ENCODE results near the gene RPS19. TPM values are rescaled to one million over a fixed set of nuclear protein-coding genes. Genes with fewer than 3 reads are reported as not detected.
A peak's percentile ranks its signal among the peaks of the same experiment; 100 is the strongest.

Gene RPS19
- total and polyA plus RNA-seq, 4 donors = 275 to 655 (median 476) TPM

DNA sequence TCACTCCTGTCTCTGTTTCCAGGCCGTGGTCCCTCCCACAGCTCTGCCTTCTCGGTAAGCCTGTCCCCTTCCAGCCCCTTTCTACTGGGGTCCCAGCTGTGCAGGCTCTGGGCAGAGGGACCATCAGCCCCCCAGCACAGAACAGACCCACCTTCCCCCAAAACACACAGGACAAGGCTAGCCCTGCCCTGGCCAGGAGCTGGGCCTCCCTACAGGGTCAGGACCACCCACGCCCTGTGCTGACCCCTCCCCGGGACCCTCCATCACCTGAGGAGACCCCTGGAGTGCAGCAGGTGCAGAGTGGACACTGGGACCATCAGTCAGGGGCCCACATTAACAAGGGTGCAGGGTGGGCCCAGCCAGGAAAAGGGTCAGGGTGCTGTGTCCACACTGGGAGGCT, 49.8 kb upstream of the RPS19 start:
- peak overlapping the region; percentile 47 to 70 for H3K27ac ChIP-seq (ENCODE audit: low read depth in 1 of 2, low read length in 2 of 2)
- H3K4me3 ChIP-seq (ENCODE audit: low read depth in 1 of 3, low read length in 3 of 3) = no peak overlapping the region
- 57% methylated on average over 4 of the region's 4 CpGs for WGBS
- no peaks in the 10 kb centered on the region for H3K36me3 ChIP-seq (ENCODE audit: control insufficient read depth in 4 of 4, insufficient read depth in 3 of 4, low read depth in 1 of 4, low read length in 3 of 4)
- TF ChIP-seq EGR1 (IDR thresholded peaks at IDR 0.05; ENCODE audit: low read depth in 2 of 2) (no peak), HNF4G (IDR thresholded peaks at IDR 0.05) (no peak)
- no peak overlapping the region for H3K9ac ChIP-seq (ENCODE audit: low read depth in 1 of 2, low read length in 2 of 2)
- peaks cover 0 to 2% (median 0%) of the 10 kb centered on the region in 4 donors for H3K27me3 ChIP-seq (ENCODE audit: control insufficient read depth in 4 of 4, insufficient read depth in 4 of 4, low read length in 3 of 4)
- no peaks in the 10 kb centered on the region for H3K9me3 ChIP-seq (ENCODE audit: control insufficient read depth in 4 of 4, low read length in 3 of 4)
- DNase-seq (ENCODE audit: low spot score) = no peak
- H3K4me1 ChIP-seq (ENCODE audit: control insufficient read depth in 4 of 4, insufficient read depth in 4 of 4, low read length in 3 of 4) = peaks cover 0 to 3% (median 0%) of the 10 kb centered on the region in 4 donors

DNA sequence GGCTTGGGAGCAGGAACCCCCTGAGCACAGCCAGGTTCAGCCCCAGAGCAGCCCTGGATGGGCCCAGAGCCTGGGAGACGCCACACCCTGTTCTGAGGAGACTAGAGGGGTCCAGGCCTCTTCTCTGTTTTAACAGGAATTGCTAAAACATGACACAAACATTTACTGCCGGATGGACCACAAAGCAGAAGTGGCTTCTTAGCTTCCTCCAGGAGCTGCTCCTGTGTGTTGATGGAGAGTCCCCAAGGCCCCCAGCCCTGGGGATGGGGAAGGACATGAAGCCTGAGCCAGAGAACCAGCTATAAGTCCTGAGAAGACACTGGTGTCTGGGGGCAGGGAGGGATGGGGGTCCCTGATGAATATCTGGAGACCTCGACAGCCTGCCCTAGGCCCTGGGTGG, 49.0 kb upstream of the RPS19 start:
- Histone ChIP-seq H3K27ac (ENCODE audit: low read depth in 1 of 2, low read length in 2 of 2) (peak overlapping the region in 1 of 2 donors; percentile 70), H3K9ac (ENCODE audit: low read depth in 1 of 2, low read length in 2 of 2) (no peak overlapping the region), H3K9me3 (ENCODE audit: control insufficient read depth in 4 of 4, low read length in 3 of 4) (no peaks in the 10 kb centered on the region), H3K4me3 (ENCODE audit: low read depth in 1 of 3, low read length in 3 of 3) (no peak overlapping the region), H3K4me1 (ENCODE audit: control insufficient read depth in 4 of 4, insufficient read depth in 4 of 4, low read length in 3 of 4) (peaks cover 0 to 3% (median 0%) of the 10 kb centered on the region in 4 donors), H3K27me3 (ENCODE audit: control insufficient read depth in 4 of 4, insufficient read depth in 4 of 4, low read length in 3 of 4) (peaks cover 0 to 2% (median 0%) of the 10 kb centered on the region in 4 donors), H3K36me3 (ENCODE audit: control insufficient read depth in 4 of 4, insufficient read depth in 3 of 4, low read depth in 1 of 4, low read length in 3 of 4) (no peaks in the 10 kb centered on the region)
- WGBS = 62% methylated on average over 3 of the region's 3 CpGs
- TF ChIP-seq HNF4A (conservative IDR thresholded peaks at IDR 0.05) (no peak), HNF4G (IDR thresholded peaks at IDR 0.05) (no peak), YY1 (IDR thresholded peaks at IDR 0.05) (no peak), RAD21 (IDR thresholded peaks at IDR 0.05) (no peak), CTCF (IDR thresholded peaks at IDR 0.05; ENCODE audit: low read depth, low read length, missing input control) (no peak)
- TF ChIP-seq, protein P1, sequence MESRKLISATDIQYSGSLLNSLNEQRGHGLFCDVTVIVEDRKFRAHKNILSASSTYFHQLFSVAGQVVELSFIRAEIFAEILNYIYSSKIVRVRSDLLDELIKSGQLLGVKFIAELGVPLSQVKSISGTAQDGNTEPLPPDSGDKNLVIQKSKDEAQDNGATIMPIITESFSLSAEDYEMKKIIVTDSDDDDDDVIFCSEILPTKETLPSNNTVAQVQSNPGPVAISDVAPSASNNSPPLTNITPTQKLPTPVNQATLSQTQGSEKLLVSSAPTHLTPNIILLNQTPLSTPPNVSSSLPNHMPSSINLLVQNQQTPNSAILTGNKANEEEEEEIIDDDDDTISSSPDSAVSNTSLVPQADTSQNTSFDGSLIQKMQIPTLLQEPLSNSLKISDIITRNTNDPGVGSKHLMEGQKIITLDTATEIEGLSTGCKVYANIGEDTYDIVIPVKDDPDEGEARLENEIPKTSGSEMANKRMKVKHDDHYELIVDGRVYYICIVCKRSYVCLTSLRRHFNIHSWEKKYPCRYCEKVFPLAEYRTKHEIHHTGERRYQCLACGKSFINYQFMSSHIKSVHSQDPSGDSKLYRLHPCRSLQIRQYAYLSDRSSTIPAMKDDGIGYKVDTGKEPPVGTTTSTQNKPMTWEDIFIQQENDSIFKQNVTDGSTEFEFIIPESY (IDR thresholded peaks at IDR 0.05) = no peak
- no peak for DNase-seq (ENCODE audit: low spot score)

DNA sequence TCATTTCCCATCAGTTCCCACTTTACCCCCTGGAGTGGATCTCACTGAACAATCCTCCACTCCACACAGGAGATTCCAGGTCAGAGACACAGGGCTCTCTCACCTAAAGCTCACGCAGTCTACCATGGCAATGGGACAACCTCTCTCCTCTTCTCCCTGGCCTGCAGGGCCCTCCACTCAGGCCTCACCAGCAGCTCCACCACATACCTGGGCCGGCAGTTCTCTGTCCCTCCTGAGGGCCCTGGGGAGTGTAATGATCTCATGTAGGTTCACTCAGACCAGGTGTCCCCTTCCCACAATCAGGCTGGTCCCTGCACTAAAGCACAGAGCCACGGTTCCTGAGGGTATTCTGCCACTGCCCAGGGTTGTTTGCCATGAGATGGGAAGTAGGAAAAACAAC, 48.1 kb upstream of the RPS19 start:
- Histone ChIP-seq H3K4me3 (ENCODE audit: low read depth in 1 of 3, low read length in 3 of 3) (no peak overlapping the region), H3K36me3 (ENCODE audit: control insufficient read depth in 4 of 4, insufficient read depth in 3 of 4, low read depth in 1 of 4, low read length in 3 of 4) (no peaks in the 10 kb centered on the region), H3K9me3 (ENCODE audit: control insufficient read depth in 4 of 4, low read length in 3 of 4) (no peaks in the 10 kb centered on the region), H3K9ac (ENCODE audit: low read depth in 1 of 2, low read length in 2 of 2) (no peak overlapping the region), H3K4me1 (ENCODE audit: control insufficient read depth in 4 of 4, insufficient read depth in 4 of 4, low read length in 3 of 4) (peaks cover 0 to 3% (median 0%) of the 10 kb centered on the region in 4 donors), H3K27me3 (ENCODE audit: control insufficient read depth in 4 of 4, insufficient read depth in 4 of 4, low read length in 3 of 4) (peaks cover 0 to 2% (median 0%) of the 10 kb centered on the region in 4 donors), H3K27ac (ENCODE audit: low read depth in 1 of 2, low read length in 2 of 2) (no peak overlapping the region)
- TF ChIP-seq JUND (IDR thresholded peaks at IDR 0.05) = no peak
- no peak for TF ChIP-seq HNF4G (IDR thresholded peaks at IDR 0.05)
- TF ChIP-seq CTCF (IDR thresholded peaks at IDR 0.05; ENCODE audit: low read depth, low read length, missing input control) = no peak
- no peak for TF ChIP-seq ATF3 (IDR thresholded peaks at IDR 0.05)
- no peak for TF ChIP-seq TAF1 (conservative IDR thresholded peaks at IDR 0.05)
- no peak for TF ChIP-seq FOXA2 (IDR thresholded peaks at IDR 0.05)
- no peak for TF ChIP-seq NR2F2 (IDR thresholded peaks at IDR 0.05)
- no peak for TF ChIP-seq YY1 (IDR thresholded peaks at IDR 0.05)
- DNase-seq (ENCODE audit: low spot score) = no peak
- 63% methylated on average over 3 of the region's 3 CpGs for WGBS
